Stimulated activated CD8-positive, alpha-beta memory T cell treated with anti-CD3 and anti-CD28 coated beads, Interleukin-15, amount 100 ng/mL, for 48 hours (primary cell): ENCODE data around the gene STAC2.
A peak's percentile ranks its signal among the peaks of the same experiment; 100 is the strongest.
"Not testable (repeated sequence)": the region's sequence is repeated elsewhere in the genome, so short reads cannot be mapped to it uniquely, and the experiment has no call there.

Source experiments
- DNase-seq, 2 donors: peaks; one replicate each; pipeline ENCODE4 v3.0.0-alpha.2; 2020; ENCODE audit warnings: low read depth in 2 of 2

Gene STAC2

GRCh38 chr17:39225308-39225958, at the start of gene STAC2:
STAC2 (minus strand) TSS chr17:39225945; CDS start chr17:39225502, 443 bp downstream.
- DNase-seq, result no peak

GRCh38 chr17:39271546-39271945, 45.8 kb upstream of the STAC2 start:
- DNase-seq, result no peak

- no peak for DNase-seq
These were observed 45.2 kb upstream of the STAC2 start for GRCh38 chr17:39270923-39271322.

- DNase-seq, result no peak
These were observed 38.4 kb upstream of the STAC2 start for GRCh38 chr17:39264119-39264518.

- DNase-seq, result no peak
These were observed 35.5 kb upstream of the STAC2 start for GRCh38 chr17:39261286-39261685.

- no peak for DNase-seq
These were observed 27.2 kb upstream of the STAC2 start for GRCh38 chr17:39252788-39253460.

GRCh38 chr17:39251997-39252396, 26.3 kb upstream of the STAC2 start:
- no peak for DNase-seq

GRCh38 chr17:39250076-39250475, 24.3 kb upstream of the STAC2 start:
- DNase-seq, result not testable (repeated sequence)

- DNase-seq, result no peak
These were observed 20.5 kb upstream of the STAC2 start for GRCh38 chr17:39246274-39246673.

- peak; percentile 71 for DNase-seq
These were observed 19.1 kb upstream of the STAC2 start for GRCh38 chr17:39244600-39245570.

- no peak for DNase-seq
These were observed 18.4 kb upstream of the STAC2 start for GRCh38 chr17:39244016-39244599.

GRCh38 chr17:39243155-39243554, 17.4 kb upstream of the STAC2 start:
- no peak for DNase-seq

- DNase-seq, result no peak
These were observed 14.9 kb upstream of the STAC2 start for GRCh38 chr17:39240631-39241030.

- peak; percentile 28 to 56 for DNase-seq
These were observed 14.0 kb upstream of the STAC2 start for GRCh38 chr17:39239640-39240314.

- peak; percentile 45 to 60 for DNase-seq
These were observed 12.7 kb upstream of the STAC2 start for GRCh38 chr17:39238311-39238972.

GRCh38 chr17:39237586-39237985, 11.8 kb upstream of the STAC2 start:
- DNase-seq, result no peak

GRCh38 chr17:39236981-39237441, 11.3 kb upstream of the STAC2 start:
- DNase-seq, result no peak

- no peak for DNase-seq
These were observed 10.7 kb upstream of the STAC2 start for GRCh38 chr17:39236450-39236927.

GRCh38 chr17:39235555-39236449, 10.1 kb upstream of the STAC2 start:
- DNase-seq, result peak; percentile 33 to 51
